Neuronal stem cell (in vitro differentiated cells): ENCODE results near the gene SIK2.

Source experiments
- DNase-seq: peaks from one replicate; pipeline ENCODE4 v3.0.0-alpha.2; 2013; ENCODE audit warnings: low spot score
- H2AFZ ChIP-seq: one replicate; pipeline ENCODE4 v1.6.1; 2013; ENCODE audit warnings: mild to moderate bottlenecking, low read length, inconsistent platforms
- H2AK5ac ChIP-seq: 2 replicates; pipeline ENCODE4 v1.6.1; 2013; ENCODE audit warnings: low read depth, mild to moderate bottlenecking, inconsistent platforms, low read length, moderate library complexity, mixed read lengths
- H2BK120ac ChIP-seq: 2 replicates; pipeline ENCODE4 v1.6.1; 2013; ENCODE audit warnings: low read depth, mild to moderate bottlenecking, inconsistent platforms, low read length, moderate library complexity, mixed read lengths
- H2BK12ac ChIP-seq: one replicate; pipeline ENCODE4 v1.6.1; 2013; ENCODE audit warnings: low read length, inconsistent platforms
- H2BK15ac ChIP-seq: 2 replicates; pipeline ENCODE4 v1.6.1; 2013; ENCODE audit warnings: mild to moderate bottlenecking, low read length, inconsistent platforms, mixed read lengths
- H2BK5ac ChIP-seq: one replicate; pipeline ENCODE4 v1.6.1; 2013; ENCODE audit warnings: inconsistent platforms, mild to moderate bottlenecking, low read length, moderate library complexity
- H3K14ac ChIP-seq: one replicate; pipeline ENCODE4 v1.6.1; 2013; ENCODE audit warnings: low read length, inconsistent platforms
- H3K18ac ChIP-seq: 2 replicates; pipeline ENCODE4 v1.6.1; 2013; ENCODE audit warnings: low read length, inconsistent platforms
- H3K23ac ChIP-seq: 2 replicates; pipeline ENCODE4 v1.6.1; 2013; ENCODE audit warnings: low read depth, mild to moderate bottlenecking, mixed read lengths, low read length, inconsistent platforms; ENCODE audit not compliant: poor library complexity
- H3K27ac ChIP-seq: replicated peaks from 3 replicates; pipeline ENCODE4 v1.5.1; 2013; ENCODE audit warnings: low read length, inconsistent platforms
- H3K27me3 ChIP-seq, 3 experiments: 2 replicates each; pipeline ENCODE4 v1.6.1; 2013; ENCODE audit warnings: low read length in 3 of 3, mild to moderate bottlenecking in 2 of 3, inconsistent platforms in 1 of 3, low read depth in 1 of 3, mixed read lengths in 1 of 3, moderate library complexity in 1 of 3; ENCODE audit not compliant: control insufficient read depth in 3 of 3, insufficient read depth in 3 of 3
- H3K36me3 ChIP-seq, 2 donors: replicated peaks in 1 of 2; 2 replicates each; pipeline ENCODE4 v1.6.1; 2013; ENCODE audit warnings: low read length in 2 of 2; ENCODE audit not compliant: control insufficient read depth in 2 of 2, insufficient read depth in 2 of 2
- H3K4ac ChIP-seq: 2 replicates; pipeline ENCODE4 v1.6.1; 2013; ENCODE audit warnings: inconsistent platforms, mild to moderate bottlenecking, low read length, moderate library complexity
- H3K4me1 ChIP-seq, 2 donors: 1 replicate in 1 of 2; 2 replicates in 1 of 2; pipeline ENCODE4 v1.6.1; 2013; ENCODE audit warnings: low read length in 2 of 2, low read depth in 1 of 2; ENCODE audit not compliant: control insufficient read depth in 2 of 2, insufficient read depth in 1 of 2
- H3K4me2 ChIP-seq: one replicate; pipeline ENCODE4 v1.6.1; 2013; ENCODE audit warnings: mild to moderate bottlenecking, low read length, inconsistent platforms; ENCODE audit not compliant: insufficient read depth, poor library complexity, severe bottlenecking
- H3K4me3 ChIP-seq, 2 donors: 2 replicates each; pipeline ENCODE4 v1.5.1; 2013; ENCODE audit warnings: low read length in 2 of 2, mild to moderate bottlenecking in 2 of 2, inconsistent platforms in 1 of 2, moderate library complexity in 1 of 2
- H3K79me1 ChIP-seq: one replicate; pipeline ENCODE4 v1.6.1; 2013; ENCODE audit warnings: low read depth, mild to moderate bottlenecking, inconsistent platforms, low read length, moderate library complexity
- H3K9ac ChIP-seq: one replicate; pipeline ENCODE4 v1.6.1; 2013; ENCODE audit warnings: mild to moderate bottlenecking, low read depth, low read length, inconsistent platforms; ENCODE audit not compliant: poor library complexity
- H3K9me3 ChIP-seq, 2 donors: replicated peaks in 1 of 2; 2 replicates each; pipeline versions ENCODE3 to v1.6.1; 2013; ENCODE audit warnings: low read length in 2 of 2, mild to moderate bottlenecking in 2 of 2, inconsistent platforms in 1 of 2, low read depth in 1 of 2, mixed read lengths in 1 of 2, moderate library complexity in 1 of 2; ENCODE audit not compliant: control insufficient read depth in 2 of 2, insufficient read depth in 1 of 2
- H4K8ac ChIP-seq: one replicate; pipeline ENCODE4 v1.6.1; 2013; ENCODE audit warnings: low read depth, mild to moderate bottlenecking, inconsistent platforms, low read length, moderate library complexity
- H4K91ac ChIP-seq: one replicate; pipeline ENCODE4 v1.6.1; 2013; ENCODE audit warnings: low read length, low read depth, mild to moderate bottlenecking, inconsistent platforms; ENCODE audit not compliant: poor library complexity
- WGBS, 2 donors: extraction: QIAGEN DNeasy Blood & Tissue Kit; methylation state at CpG; one replicate each; pipeline ENCODE4 v1.1.7; 2013; ENCODE audit warnings: missing lambda C conversion rate in 2 of 2, mixed read lengths in 1 of 2; ENCODE audit not compliant: insufficient read length in 2 of 2, insufficient replicate concordance in 1 of 2; ENCODE audit errors: extremely low coverage in 2 of 2; 5-methylcytosine and 5-hydroxymethylcytosine counted together

Gene SIK2

DNA sequence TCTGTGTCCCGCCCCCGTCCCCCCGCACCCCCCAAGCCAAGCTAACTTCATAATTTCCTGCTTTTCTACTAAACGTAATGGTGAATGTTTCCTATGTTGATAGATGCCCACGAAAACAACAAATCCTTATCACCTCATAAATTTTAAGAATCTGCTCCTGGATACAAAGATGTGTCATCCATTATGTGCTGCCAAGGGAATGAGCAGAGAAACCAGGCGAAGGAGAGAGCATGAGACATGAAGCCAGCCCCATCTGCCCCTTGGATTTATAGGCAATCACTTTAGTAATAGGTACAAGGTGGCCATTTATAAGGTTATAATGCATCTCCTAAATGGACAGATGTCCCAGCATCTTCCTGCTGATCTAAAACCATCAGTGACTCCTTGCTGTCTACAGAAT is 31.5 kb upstream of the SIK2 start:
- Histone ChIP-seq H3K4ac (no peak overlapping the region), H3K18ac (no peak overlapping the region), H2AK5ac (no peak overlapping the region), H3K27me3 (peaks cover 0 to 4% (median 0%) of the 10 kb centered on the region in 3 experiments), H3K36me3 (no peaks in the 10 kb centered on the region), H3K4me1 (peaks cover 5 to 6% of the 10 kb centered on the region in 2 donors), H3K79me1 (no peaks in the 10 kb centered on the region), H2BK120ac (no peak overlapping the region), H2BK12ac (no peak overlapping the region), H3K14ac (no peak overlapping the region), H2BK5ac (no peak overlapping the region), H2BK15ac (no peak overlapping the region), H3K9ac (no peak overlapping the region), H4K91ac (no peak overlapping the region), H3K4me3 (no peak overlapping the region), H3K23ac (no peak overlapping the region), H3K27ac (no peak overlapping the region), H3K4me2 (no peak overlapping the region), H2AFZ (no peak overlapping the region), H3K9me3 (no peaks in the 10 kb centered on the region), H4K8ac (no peak overlapping the region)
- no peak for DNase-seq
- no CpG with 5 or more reads among the region's 6 CpGs for WGBS, 2 donors

DNA sequence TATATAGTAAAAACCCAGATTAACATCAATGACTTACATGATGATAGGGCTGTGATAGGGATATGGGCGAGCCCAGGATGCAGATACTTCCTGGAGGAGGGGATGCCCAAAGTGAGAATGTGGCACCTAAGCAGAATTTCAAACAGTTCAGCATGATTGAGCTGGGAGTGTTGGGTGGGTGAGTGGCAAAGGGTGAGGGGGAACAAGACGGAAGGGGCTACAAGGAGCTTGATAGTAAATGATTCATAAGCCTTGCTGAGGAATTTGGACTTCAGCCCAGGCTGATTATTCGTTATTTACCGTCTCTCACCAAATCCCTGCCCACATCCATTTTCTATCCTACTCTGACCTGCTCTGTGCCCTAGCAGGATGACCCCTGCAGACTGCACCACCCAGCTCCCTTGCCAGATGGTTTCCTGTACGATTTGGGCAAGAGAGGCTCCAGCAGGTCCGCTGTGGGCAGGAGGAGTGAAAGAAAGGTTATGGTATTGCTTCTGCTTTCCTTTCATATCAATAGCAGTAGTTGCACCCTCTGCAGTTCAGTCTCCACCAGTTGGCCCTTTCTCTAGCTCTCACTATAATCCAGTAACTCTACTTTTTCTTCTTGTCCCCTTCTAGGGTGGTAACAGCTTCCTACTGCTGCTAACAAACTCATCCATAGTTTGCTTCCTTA is 30.3 kb upstream of the SIK2 start:
- H2AFZ ChIP-seq: no peak overlapping the region
- H2BK120ac ChIP-seq: no peak overlapping the region
- H3K27me3 ChIP-seq: peaks cover 0 to 6% (median 0%) of the 10 kb centered on the region in 3 experiments
- no peak overlapping the region for H4K91ac ChIP-seq
- DNase-seq: no peak
- H4K8ac ChIP-seq: no peak overlapping the region
- H3K36me3 ChIP-seq: no peaks in the 10 kb centered on the region
- no peak overlapping the region for H3K9ac ChIP-seq
- no peak overlapping the region for H2BK12ac ChIP-seq
- no peak overlapping the region for H3K23ac ChIP-seq
- H3K14ac ChIP-seq: no peak overlapping the region
- H2BK5ac ChIP-seq: no peak overlapping the region
- H2BK15ac ChIP-seq: no peak overlapping the region
- H3K9me3 ChIP-seq: no peaks in the 10 kb centered on the region
- no CpG with 5 or more reads among the region's 6 CpGs for WGBS, 2 donors
- no peak overlapping the region for H3K18ac ChIP-seq
- no peak overlapping the region for H3K4me3 ChIP-seq
- no peak overlapping the region for H3K4ac ChIP-seq
- peaks cover 3 to 5% of the 10 kb centered on the region in 2 donors for H3K4me1 ChIP-seq
- H2AK5ac ChIP-seq: no peak overlapping the region
- H3K27ac ChIP-seq: no peak overlapping the region
- H3K79me1 ChIP-seq: no peaks in the 10 kb centered on the region
- no peak overlapping the region for H3K4me2 ChIP-seq

DNA sequence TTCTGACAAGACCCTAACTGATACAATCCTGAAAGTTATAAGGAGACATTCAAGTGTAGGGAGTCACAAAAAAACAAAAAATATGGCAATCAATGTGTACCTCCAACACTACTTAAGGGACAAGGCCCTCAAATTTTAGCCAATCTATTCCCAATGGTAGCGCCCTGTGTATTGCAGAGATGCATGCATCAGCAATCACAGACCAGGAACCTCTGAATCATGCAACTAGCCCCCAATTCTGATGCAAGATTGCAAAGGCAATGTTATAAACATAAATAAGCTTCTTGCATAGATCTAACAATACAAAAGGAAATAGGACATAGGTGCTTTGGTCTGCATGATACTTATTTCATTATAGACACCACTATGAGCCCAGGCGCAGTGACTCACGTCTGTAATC is 29.7 kb upstream of the SIK2 start:
- H3K23ac ChIP-seq: no peak overlapping the region
- peaks cover 3 to 5% of the 10 kb centered on the region in 2 donors for H3K4me1 ChIP-seq
- H3K18ac ChIP-seq: no peak overlapping the region
- H3K9me3 ChIP-seq: no peaks in the 10 kb centered on the region
- H3K79me1 ChIP-seq: no peaks in the 10 kb centered on the region
- no peaks in the 10 kb centered on the region for H3K36me3 ChIP-seq
- no CpG with 5 or more reads among the region's 3 CpGs for WGBS, 2 donors
- no peak overlapping the region for H3K27ac ChIP-seq
- no peak overlapping the region for H3K4me2 ChIP-seq
- no peak overlapping the region for H2BK5ac ChIP-seq
- H2AFZ ChIP-seq: no peak overlapping the region
- no peak overlapping the region for H3K4ac ChIP-seq
- no peak overlapping the region for H3K4me3 ChIP-seq
- H4K8ac ChIP-seq: no peak overlapping the region
- no peak overlapping the region for H4K91ac ChIP-seq
- H2BK12ac ChIP-seq: no peak overlapping the region
- no peak overlapping the region for H3K9ac ChIP-seq
- H3K14ac ChIP-seq: no peak overlapping the region
- no peak overlapping the region for H2BK120ac ChIP-seq
- peaks cover 0 to 7% (median 0%) of the 10 kb centered on the region in 3 experiments for H3K27me3 ChIP-seq
- no peak for DNase-seq
- no peak overlapping the region for H2BK15ac ChIP-seq
- H2AK5ac ChIP-seq: no peak overlapping the region

DNA sequence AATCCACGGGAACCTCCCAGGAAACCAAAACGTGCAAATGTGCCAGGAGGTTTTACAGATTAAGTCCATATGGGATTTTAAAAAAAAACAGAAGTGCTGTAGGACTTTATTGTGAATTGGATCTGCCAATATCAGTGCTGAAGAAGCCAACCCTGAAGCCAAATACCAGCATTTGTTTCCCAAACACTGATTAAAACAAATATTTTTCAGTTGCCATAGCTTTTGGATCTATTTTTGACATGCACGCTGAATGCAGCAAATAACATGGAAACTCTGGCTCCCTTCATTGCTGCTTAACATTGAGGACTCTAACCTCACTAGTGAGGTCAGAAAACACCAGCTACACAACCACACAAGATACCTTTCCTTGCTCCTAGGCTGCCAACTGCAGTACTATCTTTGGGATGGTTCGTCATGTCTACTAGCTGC is 28.4 kb upstream of the SIK2 start:
- H2BK12ac ChIP-seq: no peak overlapping the region
- no peaks in the 10 kb centered on the region for H3K9me3 ChIP-seq
- no peak overlapping the region for H2BK120ac ChIP-seq
- H3K4ac ChIP-seq: no peak overlapping the region
- H3K27ac ChIP-seq: no peak overlapping the region
- no CpG with 5 or more reads among the region's 4 CpGs for WGBS, 2 donors
- H3K79me1 ChIP-seq: no peaks in the 10 kb centered on the region
- no peak overlapping the region for H3K4me3 ChIP-seq
- H3K9ac ChIP-seq: no peak overlapping the region
- no peak overlapping the region for H2BK15ac ChIP-seq
- no peak overlapping the region for H2AFZ ChIP-seq
- no peak overlapping the region for H2AK5ac ChIP-seq
- no peaks in the 10 kb centered on the region for H3K36me3 ChIP-seq
- no peak overlapping the region for H3K18ac ChIP-seq
- no peak overlapping the region for H3K14ac ChIP-seq
- DNase-seq: no peak
- H4K8ac ChIP-seq: no peak overlapping the region
- peaks cover 0 to 7% (median 0%) of the 10 kb centered on the region in 3 experiments for H3K27me3 ChIP-seq
- H4K91ac ChIP-seq: no peak overlapping the region
- H3K23ac ChIP-seq: no peak overlapping the region
- no peak overlapping the region for H3K4me2 ChIP-seq
- peaks cover 3 to 5% of the 10 kb centered on the region in 2 donors for H3K4me1 ChIP-seq
- H2BK5ac ChIP-seq: no peak overlapping the region
